22Rv1 (cell line): ENCODE results near the gene LAMA2.

Experiments used
- CTCF ChIP-seq: fragments of 450-650 bp; IDR thresholded peaks from 2 replicates; pipeline ENCODE4 v1.5.1; 2017; ENCODE audit warnings: mild to moderate bottlenecking
- ZFX ChIP-seq: fragments of 450-650 bp; IDR thresholded peaks from 2 replicates; pipeline ENCODE4 v1.6.1; 2017; ENCODE audit warnings: antibody characterized with exemption, borderline replicate concordance

GRCh38 chr6:129558248-129558647 is 675.3 kb downstream of the LAMA2 start:
- TF ChIP-seq CTCF (no peak), ZFX (no peak)
